Measurements from ENCODE around the gene CNDP2. TPM values are rescaled to one million over a fixed set of nuclear protein-coding genes. Genes with fewer than 3 reads are reported as not detected.
"Not testable (repeated sequence)": the region's sequence is repeated elsewhere in the genome, so short reads cannot be mapped to it uniquely, and the experiment has no call there.

Gene CNDP2
- total RNA-seq, 1 donor from 2014 or later: 66.4 TPM

DNA sequence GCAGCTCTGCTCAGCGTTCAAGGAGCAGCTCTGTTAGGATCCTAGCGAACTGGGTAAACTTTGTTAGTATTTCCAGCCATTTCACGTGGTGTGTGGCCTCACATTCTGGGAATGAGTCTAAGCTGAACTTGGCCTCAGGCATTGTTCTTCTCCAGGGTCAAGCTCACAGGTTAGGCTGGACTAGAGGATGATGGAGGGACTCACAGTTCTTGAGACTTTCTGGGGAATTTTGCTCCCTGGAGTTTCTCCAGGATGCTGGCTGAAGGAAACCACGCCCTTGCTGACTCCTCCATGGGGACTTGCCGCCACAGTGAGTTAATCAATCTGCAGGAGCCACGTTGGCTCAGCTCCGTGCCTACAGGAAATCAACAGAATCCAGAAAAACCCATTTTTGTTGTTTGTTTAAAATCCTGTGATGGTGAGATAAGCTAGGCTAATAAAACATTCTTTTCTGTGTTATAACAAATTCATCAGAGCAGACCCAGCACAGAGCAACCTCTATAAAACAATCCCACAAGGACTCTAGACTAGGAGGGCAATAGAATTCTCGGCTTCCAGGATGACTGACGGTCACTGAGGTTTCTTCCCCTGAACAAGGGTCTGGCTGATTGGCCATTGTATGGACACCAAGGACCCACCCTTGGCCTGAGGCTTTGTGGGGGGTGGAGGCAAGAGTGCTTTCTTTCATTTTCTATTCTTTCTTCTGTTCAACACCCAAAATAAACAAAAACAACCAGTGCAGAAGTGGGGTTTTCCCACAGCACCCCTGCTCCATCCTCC lies 50.8 kb downstream of the CNDP2 start:
- intact Hi-C loops (cut with DNase I): loop anchor here (2.0 kb wide), 1 partner anchor 50 kb away; the partner anchor contains the start of gene CNDP2
- DNase-seq (ENCODE audit: missing footprints) (no peak), ATAC-seq (peak; percentile 46)

DNA sequence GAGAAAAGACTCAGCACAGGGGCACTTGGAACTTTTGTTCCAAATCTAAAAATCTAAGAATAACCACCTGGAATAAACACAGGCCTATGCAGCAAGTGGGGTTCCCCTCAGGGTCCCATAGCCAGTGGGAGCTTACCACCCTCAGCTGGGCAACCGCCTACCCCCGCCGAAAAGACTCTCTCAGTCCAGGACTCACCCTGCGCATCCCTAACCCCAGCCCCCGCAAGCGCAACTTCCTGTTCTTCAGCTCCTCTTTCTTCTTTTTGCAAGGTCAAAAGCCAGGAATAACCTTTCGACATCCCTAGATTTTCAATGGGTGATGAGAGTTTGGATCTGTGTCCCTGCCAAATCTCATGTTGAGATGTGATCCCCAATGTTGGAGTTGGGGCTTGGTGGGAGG lies 51.7 kb downstream of the CNDP2 start:
- intact Hi-C loops (cut with DNase I): loop anchor here (2.0 kb wide), 1 partner anchor 51 kb away; the partner anchor contains the start of gene CNDP2
- ATAC-seq (no peak), DNase-seq (ENCODE audit: missing footprints) (no peak)

DNA sequence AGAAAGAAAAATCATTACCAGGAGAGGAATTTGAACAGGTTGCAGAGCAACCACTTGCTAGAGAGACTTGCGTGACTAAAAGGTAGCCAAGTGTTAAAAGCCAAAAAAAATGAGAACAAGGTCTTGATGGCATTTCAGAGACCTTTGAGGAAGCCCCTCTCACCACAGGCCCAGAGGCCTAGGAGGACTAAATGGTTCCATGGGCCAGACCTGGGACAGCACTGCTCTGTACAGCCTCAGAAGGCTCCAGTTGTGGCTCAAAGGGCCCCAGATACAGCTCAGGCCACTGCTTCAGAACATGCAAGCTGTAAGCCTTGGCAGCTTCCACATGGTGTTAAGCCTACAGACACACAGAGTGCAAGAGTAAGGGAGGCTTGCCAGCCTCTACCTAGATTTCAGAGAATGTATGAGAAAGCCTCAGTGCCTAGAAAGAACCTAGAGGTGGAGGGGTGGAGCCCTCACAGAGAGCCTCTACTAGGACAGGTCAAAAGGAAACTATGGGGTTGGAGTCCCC lies 53.5 kb downstream of the CNDP2 start:
- ATAC-seq: no peak
- DNase-seq (ENCODE audit: missing footprints): no peak
- intact Hi-C loops (cut with DNase I): loop anchor here (5.0 kb wide), 1 partner anchor 352 kb away; no protein-coding TSS in a partner anchor

DNA sequence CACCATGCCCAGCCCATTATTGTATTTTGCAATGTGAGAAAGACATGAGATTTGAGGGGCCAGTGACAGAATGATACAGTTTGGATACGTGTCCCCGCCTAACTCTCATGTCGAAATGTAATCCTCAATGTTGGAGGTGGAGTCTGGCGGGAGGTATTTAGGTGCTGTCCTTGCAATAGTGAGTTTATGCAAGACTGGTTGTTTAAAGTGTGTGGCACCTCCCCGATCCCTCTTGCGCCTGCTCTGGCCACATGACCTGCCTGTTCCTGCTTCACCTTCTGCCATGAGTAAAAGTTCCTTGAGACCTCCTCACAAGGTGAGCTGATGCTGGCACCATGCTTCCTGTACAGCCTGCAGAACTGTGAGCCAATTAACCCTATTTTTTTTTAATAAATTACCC lies 54.7 kb downstream of the CNDP2 start:
- ATAC-seq: no peak
- intact Hi-C loops (cut with DNase I): loop anchor here (5.0 kb wide), 1 partner anchor 354 kb away; no protein-coding TSS in a partner anchor
- no peak for DNase-seq (ENCODE audit: missing footprints)

DNA sequence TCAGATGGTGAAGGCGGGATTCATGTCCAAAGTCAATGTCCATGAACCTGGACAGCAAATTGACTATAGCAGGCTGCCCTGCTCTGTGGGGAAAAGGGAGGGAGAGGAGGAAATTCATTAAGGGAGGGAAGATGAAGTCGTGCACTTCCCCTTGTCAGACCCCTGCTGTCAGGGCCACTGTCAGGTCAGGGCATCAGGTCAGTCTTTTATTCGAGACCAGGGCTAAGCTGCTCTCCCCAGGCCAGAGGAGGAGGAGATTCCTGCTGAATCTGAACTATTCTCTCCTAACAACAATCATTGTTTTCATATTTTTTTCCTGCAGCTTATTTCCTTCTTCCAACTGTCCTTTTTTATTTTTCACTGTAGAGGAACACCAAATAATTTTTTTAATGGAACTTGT lies 55.3 kb downstream of the CNDP2 start:
- intact Hi-C loops (cut with DNase I): loop anchor here (5.0 kb wide), 1 partner anchor 354 kb away; no protein-coding TSS in a partner anchor
- no peak for DNase-seq (ENCODE audit: missing footprints)
- no peak for ATAC-seq

DNA sequence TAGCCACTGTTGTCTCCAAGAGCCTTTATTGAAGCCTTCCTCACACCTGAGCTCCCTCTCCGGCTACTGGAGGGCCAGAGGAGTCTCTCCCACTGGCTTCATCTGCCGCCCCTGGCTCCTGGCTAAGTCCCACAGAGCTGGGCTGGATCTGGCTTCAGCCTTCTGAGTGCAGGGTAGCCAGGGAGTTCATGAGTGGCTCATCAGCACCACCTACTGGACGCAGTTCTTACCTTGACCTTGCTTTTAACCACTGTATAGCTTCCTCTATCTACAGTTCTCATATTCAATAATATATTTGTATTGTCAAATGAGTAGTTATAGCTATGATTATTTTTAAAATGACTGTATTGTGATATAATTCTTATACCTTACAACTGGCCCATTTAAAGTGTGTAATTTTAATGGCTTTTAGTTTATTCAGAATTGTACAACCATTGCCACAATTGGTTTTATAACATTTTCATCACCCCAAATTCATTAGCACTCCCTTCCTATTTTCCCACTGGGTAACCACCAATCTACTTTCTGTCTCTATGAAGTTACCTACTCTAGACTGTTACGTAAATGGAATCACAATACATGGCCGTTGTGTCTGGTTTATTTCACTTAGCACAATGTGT lies 55.9 kb downstream of the CNDP2 start:
- ATAC-seq (peak; percentile 97), DNase-seq (ENCODE audit: missing footprints) (peak; percentile 72)
- intact Hi-C loops (cut with DNase I): loop anchor here (1.0 to 5.0 kb wide), 2 partner anchors 199 to 355 kb away; no protein-coding TSS in a partner anchor

DNA sequence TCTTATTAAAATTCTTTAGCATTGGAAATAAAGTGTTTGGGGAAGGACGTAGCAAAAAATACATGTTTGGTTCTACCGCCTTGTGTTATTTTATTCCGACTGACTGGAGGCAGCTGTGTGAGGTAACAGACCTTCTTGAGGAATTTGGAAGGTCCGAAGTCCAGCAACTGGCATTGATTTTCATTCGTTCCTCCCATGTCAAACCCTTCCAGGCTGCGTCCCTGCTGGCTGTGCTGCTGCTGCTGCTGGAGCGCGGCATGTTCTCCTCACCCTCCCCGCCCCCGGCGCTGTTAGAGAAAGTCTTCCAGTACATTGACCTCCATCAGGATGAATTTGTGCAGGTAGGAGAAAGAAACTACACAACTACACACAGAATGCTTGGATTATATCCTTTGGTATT lies 60.0 kb downstream of the CNDP2 start:
- intact Hi-C loops (cut with DNase I): no loop called here
- DNase-seq (ENCODE audit: missing footprints): no peak

DNA sequence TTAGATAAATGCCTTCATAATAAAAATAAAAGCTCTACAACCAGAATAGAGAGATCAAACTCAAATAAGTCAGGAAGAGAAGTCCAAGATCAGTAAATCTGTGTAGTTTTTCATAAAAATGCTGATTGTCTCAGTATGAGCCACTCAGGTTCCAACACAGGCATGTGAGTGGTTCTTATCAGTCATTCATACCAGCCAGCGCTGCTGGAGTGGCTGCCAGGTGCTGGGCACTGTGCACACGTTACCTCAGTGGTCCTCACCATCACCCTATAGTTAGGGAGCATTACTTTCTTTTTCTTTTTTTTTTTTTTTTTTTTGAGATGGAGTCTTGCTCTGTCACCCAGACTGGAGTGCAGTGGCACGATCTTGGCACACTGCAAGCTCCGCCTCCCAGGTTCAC lies 61.9 kb downstream of the CNDP2 start:
- intact Hi-C loops (cut with DNase I): no loop called here
- ATAC-seq (no peak), DNase-seq (ENCODE audit: missing footprints) (no peak)

More for the DNA sequence above, 60.0 kb downstream of the CNDP2 start:
- ATAC-seq: no peak

DNA sequence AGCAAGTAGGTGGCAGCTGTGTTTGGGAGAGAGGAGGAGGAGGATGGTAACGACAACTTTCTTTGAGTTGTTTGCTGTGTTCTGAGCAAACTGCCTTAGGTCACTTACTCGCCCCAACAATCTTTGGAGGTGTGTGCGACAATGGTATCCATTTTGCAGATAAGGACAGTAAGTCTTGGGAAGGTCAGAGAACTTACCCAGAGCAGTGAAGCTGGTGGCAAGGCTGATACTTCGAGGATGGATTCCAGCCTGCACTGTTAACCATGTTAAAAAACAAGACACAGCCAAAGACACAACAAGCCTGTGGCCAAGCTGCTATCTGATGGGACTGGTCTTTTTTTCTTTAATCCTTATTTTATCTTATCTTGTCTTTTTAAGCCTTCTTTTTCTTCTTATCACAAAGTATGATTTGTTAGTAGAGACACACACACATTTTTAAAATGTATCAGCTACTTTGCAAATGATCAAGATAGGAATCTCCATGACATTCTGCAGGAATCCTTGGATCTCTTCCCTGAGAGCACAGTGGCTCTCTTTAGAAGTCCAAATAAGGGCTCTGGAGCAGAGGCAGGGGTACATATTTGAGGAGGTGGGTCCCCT lies 66.1 kb downstream of the CNDP2 start:
- ATAC-seq: no peak
- no peak for DNase-seq (ENCODE audit: missing footprints)
- intact Hi-C loops (cut with DNase I): no loop called here

DNA sequence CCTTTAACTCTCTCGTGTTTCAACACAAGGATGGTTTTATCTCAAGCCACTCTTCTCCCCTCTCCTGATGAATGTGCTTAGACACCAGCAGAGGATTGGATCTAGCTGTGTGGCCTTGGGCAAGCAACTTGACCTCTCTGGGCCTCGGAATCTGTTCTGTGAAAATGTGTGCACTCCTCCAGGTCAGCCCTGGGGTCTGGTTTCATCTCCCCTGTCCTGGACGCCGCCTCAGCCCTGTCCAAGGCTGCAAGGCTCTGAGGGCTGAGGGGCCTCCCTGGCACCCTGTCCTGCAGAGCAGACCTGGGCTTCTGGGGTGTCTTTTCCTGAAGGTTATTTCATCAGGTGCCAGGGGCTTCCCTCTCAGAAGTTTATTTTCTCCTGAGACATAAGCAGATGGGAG lies 66.6 kb downstream of the CNDP2 start:
- intact Hi-C loops (cut with DNase I): no loop called here
- no peak for DNase-seq (ENCODE audit: missing footprints)
- no peak for ATAC-seq

DNA sequence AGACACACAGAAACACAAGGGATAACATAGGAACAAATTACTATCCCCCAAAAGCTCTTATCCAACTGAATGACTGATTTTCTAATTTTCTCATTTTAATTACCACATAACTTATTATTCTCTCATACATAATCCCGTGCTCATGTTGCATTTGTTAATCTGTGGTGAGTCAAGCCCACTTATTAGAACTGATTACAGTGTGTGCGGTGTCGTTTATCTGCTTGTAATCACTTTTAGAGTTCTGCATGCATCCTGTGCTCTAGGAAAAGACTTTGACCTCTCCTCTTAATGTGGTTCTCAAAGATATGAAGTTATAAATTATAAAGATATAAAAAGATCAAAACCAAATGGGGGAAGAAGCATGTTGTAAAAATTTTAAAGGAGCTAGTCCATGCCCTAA lies 67.8 kb downstream of the CNDP2 start:
- ATAC-seq (no peak), DNase-seq (ENCODE audit: missing footprints) (no peak)
- intact Hi-C loops (cut with DNase I): no loop called here

DNA sequence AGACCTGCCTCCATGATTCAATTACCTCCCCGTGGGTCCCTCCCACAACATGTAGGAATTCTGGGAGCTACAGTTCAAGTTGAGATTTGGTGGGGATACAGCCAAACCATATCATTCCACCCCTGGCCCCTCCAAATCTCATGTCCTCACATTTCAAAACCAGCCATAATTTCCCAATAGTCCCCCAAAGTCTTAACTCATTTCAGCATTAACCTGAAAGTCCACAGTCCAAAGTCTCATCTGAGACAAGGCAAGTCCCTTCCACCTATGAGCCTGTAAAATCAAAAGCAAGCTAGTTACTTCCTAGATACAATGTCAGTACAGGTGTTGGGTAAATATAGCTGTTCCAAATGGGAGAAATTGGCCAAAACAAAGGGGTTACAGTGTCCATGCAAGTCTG lies 69.0 kb downstream of the CNDP2 start:
- ATAC-seq; DNase-seq (ENCODE audit: missing footprints); intact Hi-C loops (cut with DNase I): not testable (repeated sequence)

DNA sequence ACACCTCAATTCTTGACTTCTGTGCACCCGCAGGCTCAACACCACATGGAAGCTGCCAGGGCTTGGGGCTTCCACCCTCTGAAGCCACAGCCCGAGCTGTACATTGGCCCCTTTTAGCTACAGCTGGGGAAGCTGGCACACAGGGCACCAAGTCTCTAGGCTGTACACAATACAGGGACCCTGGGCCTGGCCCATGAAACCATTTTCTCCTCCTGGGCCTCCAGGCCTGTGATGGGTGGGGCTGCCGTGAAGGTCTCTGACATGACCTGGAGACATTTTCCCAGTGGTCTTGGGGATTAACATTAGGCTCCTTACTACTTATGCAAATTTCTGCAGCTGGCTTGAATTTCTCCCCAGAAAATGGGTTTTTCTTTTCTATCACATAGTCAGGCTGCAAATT lies 69.8 kb downstream of the CNDP2 start:
- DNase-seq (ENCODE audit: missing footprints); ATAC-seq; intact Hi-C loops (cut with DNase I): not testable (repeated sequence)

DNA sequence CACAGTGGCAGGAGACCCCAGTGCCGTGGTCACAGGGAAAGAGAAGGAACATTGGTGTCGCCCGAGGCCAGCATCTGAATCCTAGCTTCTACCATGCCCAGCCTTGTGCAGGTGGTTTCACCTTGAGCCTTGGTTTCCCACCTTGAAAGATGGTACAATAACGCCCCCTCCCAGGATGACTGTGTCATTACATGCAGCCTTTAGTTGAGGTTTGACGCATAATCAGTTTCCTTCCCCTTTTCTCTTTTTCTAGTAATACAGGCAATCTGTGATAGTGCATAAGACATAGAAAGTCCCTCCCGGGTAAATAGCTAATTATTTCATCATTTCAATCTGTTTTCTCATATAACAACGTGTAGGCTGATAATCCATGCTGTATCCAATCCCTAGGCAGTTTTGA lies 71.7 kb downstream of the CNDP2 start:
- DNase-seq (ENCODE audit: missing footprints) (no peak), ATAC-seq (no peak)
- intact Hi-C loops (cut with DNase I): no loop called here

DNA sequence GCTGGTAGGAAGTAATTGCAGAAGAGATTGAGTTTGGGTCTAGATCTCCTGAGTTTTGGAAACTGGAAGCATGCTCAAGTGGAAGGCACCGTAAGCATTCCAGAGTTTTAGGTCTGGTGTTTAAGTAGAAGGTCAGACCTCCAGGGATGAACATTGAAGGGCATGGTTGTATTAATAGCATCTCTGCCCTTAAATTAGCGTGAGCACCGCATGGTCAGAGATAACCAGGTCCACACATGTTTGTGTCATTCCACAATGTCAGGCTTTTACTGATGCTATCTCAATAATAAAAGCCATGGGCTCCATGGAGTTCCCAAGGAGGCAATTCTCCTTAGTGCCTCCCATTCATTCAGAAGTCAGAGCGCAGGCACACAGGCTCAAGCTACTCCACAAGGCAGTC lies 73.2 kb downstream of the CNDP2 start:
- ATAC-seq: peak; percentile 57
- DNase-seq (ENCODE audit: missing footprints): no peak
- intact Hi-C loops (cut with DNase I): no loop called here

DNA sequence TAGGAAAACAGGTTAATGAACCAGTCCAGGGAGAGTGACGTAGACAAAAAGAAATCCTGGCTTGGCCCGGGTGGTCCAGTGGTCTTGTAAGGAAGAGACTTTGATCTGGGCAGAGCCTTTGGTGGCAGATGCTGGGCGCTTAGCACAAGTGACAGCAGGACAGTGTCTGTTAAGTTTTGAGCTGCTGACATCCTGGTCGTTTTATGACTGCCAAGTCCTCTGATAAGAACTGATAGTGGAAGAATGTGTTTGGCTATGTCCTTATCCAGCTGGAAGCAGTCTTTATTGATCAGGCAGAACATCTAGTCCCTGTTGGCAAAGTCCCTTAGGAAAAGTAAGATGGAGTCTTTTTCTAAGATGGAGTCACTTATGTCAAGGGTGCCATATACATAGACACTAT lies 74.1 kb downstream of the CNDP2 start:
- ATAC-seq: peak; percentile 59

DNA sequence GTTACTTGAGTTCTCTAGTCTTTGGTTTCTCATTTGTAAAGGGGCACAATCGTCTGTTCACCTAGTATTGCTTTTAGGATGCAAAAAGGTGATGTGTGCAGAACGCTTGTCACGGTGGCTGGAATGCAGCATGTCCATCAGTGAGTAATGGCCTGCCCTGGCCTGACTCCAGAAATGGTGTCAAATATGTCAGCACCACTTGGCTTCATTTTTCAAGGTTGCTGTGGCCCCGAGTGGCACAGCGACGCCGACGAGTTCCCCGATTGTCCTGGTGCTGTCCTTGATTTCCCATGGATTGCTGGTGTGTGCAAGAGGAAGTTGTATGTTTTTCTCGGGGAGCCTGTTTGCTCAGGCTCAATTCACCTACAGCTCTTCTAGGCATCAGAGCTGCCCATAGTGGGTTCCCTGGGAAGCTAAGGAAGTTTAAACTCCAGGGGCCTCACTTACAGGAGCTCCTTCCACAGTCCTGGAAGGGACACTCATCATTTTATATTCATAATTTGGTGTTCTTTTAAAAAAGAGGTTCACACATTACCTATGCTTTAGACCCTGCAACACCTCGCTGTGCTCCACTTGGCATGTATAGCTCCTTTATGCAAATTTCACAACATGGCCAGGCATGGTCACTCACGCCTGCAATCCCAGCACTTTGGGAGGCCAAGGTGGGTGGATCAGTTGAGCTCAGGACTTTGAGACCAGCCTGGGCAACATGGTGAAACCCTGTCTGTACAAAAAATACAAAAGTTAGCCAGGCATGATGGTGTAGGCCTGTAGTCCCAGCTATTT lies 75.9 kb downstream of the CNDP2 start:
- intact Hi-C loops (cut with DNase I): no loop called here
- DNase-seq (ENCODE audit: missing footprints) (no peak), ATAC-seq (peak; percentile 36)

More for the DNA sequence above, 74.1 kb downstream of the CNDP2 start:
- no peak for DNase-seq (ENCODE audit: missing footprints)
- intact Hi-C loops (cut with DNase I): no loop called here

DNA sequence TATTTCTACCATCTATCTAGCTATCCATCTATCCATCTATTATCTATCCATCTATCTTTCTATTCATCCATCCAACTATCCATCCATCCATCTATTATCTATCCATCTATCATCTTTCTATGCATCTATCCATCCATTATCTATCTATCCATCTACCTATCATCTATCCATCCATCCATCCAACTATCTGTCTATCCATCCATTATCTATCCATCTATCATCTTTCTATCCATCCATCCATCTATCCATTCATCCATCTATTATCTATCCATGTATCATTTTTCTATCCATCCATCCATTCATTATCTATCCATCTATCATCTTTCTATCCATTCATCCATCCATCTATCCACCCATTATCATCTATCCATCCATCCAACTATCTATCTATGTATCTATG lies 76.9 kb downstream of the CNDP2 start:
- ATAC-seq: no peak
- DNase-seq (ENCODE audit: missing footprints): no peak
- intact Hi-C loops (cut with DNase I): no loop called here

Measured in Right ventricle myocardium inferior (tissue), 1 donor.